Stimulated activated CD4-positive, alpha-beta T cell treated with anti-CD3 and anti-CD28 coated beads, Interleukin-1b, Interleukin-23, amount 100 ng/mL, for 1 hour (primary cell): Measurements from ENCODE around the gene ZNF780B.
A peak's percentile ranks its signal among the peaks of the same experiment; 100 is the strongest.
"Not testable (repeated sequence)": the region's sequence is repeated elsewhere in the genome, so short reads cannot be mapped to it uniquely, and the experiment has no call there.

Source experiments
- DNase-seq, 2 donors: peaks; one replicate each; pipeline ENCODE4 v3.0.0-alpha.2; 2020; ENCODE audit warnings: low read depth in 2 of 2

ZNF780B gene

GRCh38 chr19:40038047-40038446 lies 18.0 kb downstream of the ZNF780B start:
- not testable (repeated sequence) for DNase-seq

GRCh38 chr19:40035996-40036395 lies 20.0 kb downstream of the ZNF780B start:
- DNase-seq: no peak

GRCh38 chr19:40033989-40034560 lies 22.0 kb downstream of the ZNF780B start:
- DNase-seq: no peak

GRCh38 chr19:40026597-40026970 lies 29.4 kb downstream of the ZNF780B start:
- DNase-seq: no peak

GRCh38 chr19:40025938-40026596 lies 30.0 kb downstream of the ZNF780B start:
- DNase-seq: no peak

DNA sequence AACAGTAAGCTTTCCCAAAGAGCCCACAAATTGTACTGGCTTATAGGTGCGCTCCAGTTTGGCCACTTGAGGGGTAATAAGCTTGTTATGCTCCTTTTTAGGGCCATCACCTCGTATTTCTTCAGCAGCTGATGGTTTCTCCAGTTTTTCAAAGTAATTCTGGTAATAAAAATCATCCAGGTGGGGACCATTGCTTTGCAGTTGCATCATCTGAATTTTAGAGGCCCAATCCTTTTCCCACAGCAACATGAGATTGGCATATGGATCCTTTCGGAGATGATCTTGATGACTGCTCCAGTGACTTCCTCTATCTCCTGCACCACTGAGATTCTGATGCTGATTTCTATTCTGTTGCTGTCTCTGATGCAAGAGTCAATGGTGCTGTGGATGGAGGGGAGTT lies 32.1 kb downstream of the ZNF780B start:
- DNase-seq: no peak

DNA sequence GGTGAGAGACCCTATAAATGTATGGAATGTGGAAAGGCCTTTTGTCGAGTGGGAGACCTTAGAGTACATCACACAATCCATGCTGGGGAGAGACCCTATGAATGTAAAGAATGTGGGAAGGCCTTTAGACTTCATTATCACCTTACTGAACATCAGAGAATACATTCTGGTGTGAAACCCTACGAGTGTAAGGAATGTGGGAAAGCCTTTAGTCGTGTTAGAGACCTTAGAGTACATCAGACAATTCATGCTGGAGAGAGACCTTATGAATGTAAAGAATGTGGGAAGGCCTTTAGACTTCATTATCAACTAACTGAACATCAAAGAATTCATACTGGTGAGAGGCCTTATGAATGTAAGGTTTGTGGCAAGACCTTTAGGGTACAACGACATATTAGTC lies 42.0 kb downstream of the ZNF780B start:
- DNase-seq: no peak

GRCh38 chr19:40009674-40010073 lies 46.4 kb downstream of the ZNF780B start:
- no peak for DNase-seq

DNA sequence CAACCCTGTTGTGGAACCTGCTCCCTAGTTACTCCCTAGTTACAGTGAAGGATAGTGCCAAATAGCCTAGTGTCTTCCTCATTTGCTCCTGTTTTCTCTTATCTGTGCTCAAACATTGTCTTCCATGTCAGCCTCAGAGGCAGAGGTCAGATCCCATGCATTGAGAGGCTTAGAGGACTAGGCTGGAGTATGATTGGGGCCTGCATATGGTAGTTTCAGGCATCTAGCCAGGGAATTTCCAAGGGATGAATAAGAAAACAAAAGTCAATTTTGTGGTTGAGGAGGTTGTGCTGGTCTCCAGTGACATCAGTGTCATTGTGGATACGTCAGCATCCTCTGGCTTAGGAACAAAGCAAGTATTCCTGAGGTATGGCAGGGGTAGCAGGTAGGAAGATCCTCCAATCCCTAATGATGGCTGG lies 49.7 kb downstream of the ZNF780B start:
- DNase-seq: no peak

- DNase-seq: no peak
Observed at GRCh38 chr19:40005691-40006272, 50.2 kb downstream of the ZNF780B start.

GRCh38 chr19:39998501-39998900 lies 57.5 kb downstream of the ZNF780B start:
- no peak for DNase-seq

- no peak for DNase-seq
Observed at GRCh38 chr19:39997638-39998216, 58.3 kb downstream of the ZNF780B start.

DNA sequence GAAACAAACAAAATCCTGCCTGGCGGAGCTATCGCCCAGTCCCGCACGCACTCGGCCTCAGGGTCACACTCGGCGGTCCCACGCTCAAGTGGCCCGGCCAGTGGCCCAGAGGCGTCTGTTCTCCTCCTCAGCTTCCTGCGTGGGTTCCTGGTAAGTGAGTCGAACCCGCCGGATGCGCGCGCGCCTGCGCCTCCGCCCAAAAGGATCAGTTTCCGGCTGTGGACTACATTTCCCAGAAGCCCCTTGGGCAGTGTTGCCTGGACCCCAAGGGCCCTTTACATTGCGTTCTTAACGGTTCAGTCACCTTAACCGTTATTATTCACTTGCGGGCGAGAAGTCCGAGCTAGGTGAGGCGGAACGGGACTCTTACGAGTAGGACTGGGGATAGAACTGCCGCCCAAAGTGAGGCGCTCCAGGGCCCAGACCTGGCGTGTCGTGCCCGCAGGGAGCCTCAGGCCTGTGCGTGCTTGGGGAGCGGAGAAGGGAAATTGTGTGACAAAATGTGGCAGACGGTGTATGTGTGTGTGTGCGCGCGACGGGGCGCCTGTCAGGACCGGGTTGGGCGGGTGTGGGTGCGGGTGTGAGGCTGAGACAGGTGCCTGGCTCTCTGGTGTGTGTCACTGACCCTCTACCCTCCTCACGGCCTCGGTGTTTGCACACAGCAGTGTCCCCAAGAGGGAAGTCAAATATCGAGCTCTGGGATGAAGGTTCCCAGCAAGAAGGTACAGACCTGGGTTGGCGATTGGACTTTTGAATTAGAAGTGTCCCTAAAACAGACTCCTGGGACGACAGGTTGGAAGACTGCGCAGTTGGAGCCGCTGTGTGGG lies 59.0 kb downstream of the ZNF780B start, which contains the start of gene ZNF546:
Gene ZNF546 (plus strand): TSS at position 250 of the 827 bp plus-strand sequence. CDS start 1,267 bp downstream, outside the sequence.
- peak; percentile 73 to 81 for DNase-seq

GRCh38 chr19:39996218-39996810 lies 59.7 kb downstream of the ZNF780B start:
- DNase-seq: peak in 1 of 2 donors; percentile 6

- DNase-seq: no peak
Observed at GRCh38 chr19:39995794-39996193, 60.2 kb downstream of the ZNF780B start.

- DNase-seq: no peak
Observed at GRCh38 chr19:39994361-39994760, 61.7 kb downstream of the ZNF780B start.

- no peak for DNase-seq
Observed at GRCh38 chr19:39993605-39994004, 62.4 kb downstream of the ZNF780B start.

- no peak for DNase-seq
Observed at GRCh38 chr19:39987596-39987995, 68.4 kb downstream of the ZNF780B start.

GRCh38 chr19:39987167-39987566 lies 68.9 kb downstream of the ZNF780B start:
- DNase-seq: no peak

DNA sequence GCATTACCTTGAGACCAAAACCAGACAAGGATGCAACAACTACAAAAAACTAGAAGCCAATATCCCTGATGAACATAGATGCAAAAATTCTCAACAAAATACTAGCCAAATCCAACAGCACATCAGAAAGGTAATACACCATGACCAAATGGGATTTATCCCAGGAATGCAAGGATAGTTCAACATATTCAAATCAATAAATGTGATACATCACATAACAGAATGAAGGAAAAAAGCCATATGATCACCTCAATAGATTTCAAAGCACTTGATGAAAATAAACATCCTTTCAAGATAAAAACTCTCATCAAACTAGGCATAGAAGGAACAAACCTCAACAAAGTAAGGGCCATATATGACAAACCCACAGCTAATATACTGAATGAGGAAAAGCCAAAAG lies 69.4 kb downstream of the ZNF780B start:
- no peak for DNase-seq

DNA sequence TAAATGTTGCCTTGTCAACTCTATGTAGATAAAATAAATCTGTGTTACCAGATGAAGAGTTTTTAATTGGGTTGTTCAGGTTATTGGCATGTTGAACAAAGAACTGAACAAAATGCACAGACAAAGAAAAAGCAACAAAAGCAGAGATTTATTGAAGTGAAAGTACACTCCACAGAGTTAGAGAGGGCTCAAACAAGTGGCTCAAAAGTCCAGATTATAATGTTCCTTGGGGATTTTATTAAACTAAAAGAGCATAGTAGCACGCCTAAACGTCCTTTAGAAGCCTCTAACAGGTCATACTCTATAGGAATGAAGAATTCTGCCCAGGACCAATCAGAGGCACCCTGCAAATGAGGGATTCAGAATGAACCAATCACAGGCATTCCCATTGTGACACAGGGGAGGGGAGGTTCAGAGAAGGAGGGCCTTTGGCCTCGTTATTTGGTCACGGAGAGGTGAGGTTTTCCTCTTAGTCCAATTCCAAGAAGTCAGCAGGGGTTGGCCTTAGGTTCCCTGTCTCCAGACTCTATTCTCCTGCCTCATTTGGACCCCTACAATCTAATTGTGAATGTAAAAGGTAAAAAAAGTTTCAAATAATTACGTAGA lies 72.2 kb downstream of the ZNF780B start:
- DNase-seq: no peak
